Measurements from ENCODE around the gene RBMS3. TPM values are rescaled to one million over a fixed set of nuclear protein-coding genes. Genes with fewer than 3 reads are reported as not detected.

The RBMS3 gene
- total RNA-seq, 2 experiments from 2014 or later: 1.0 TPM; not detected in 1

- no peaks in the 10 kb centered on the region for H3K9me2 ChIP-seq (ENCODE audit: insufficient read depth, low read length)
- H2AFZ ChIP-seq (ENCODE audit: low read length): no peak overlapping the region
- TF ChIP-seq CTCF (conservative IDR thresholded peaks at IDR 0.05; ENCODE audit: low read length) (no peak), EZH2phosphoT487 (IDR thresholded peaks at IDR 0.05; ENCODE audit: borderline replicate concordance, low read depth, low read length) (no peak)
- ChIA-PET POLR2A (no interaction called here), CTCF (ENCODE audit: unreplicated experiment) (no interaction called here)
- no peaks in the 10 kb centered on the region for H3K36me3 ChIP-seq (ENCODE audit: insufficient read depth, low read length)
- H3K4me2 ChIP-seq (ENCODE audit: low read length): no peak overlapping the region
- no peak overlapping the region for H3K27ac ChIP-seq (ENCODE audit: low read depth, low read length, poor library complexity, severe bottlenecking)
- H3K9me3 ChIP-seq (ENCODE audit: low read length): no peaks in the 10 kb centered on the region
- no peaks in the 10 kb centered on the region for H3K79me2 ChIP-seq (ENCODE audit: insufficient read depth, low read depth, low read length)
- H3K4me3 ChIP-seq (ENCODE audit: low read depth, low read length, poor library complexity, severe bottlenecking): no peak overlapping the region
- intact Hi-C loops (cut with micrococcal nuclease; ENCODE audit: unreplicated experiment): no loop called here
- no peak for DNase-seq (ENCODE audit: low spot score)
- H4K20me1 ChIP-seq (ENCODE audit: insufficient read depth, low read length): no peaks in the 10 kb centered on the region
- no peaks in the 10 kb centered on the region for H3K4me1 ChIP-seq (ENCODE audit: insufficient read depth, low read length, poor library complexity, severe bottlenecking)
- no TSS peak for BruUV-seq (replicated peaks)
These were observed 417.1 kb downstream of the RBMS3 start for GRCh38 chr3:29697989-29698388.

- Histone ChIP-seq H3K9me3 (ENCODE audit: low read length) (no peaks in the 10 kb centered on the region), H3K79me2 (ENCODE audit: insufficient read depth, low read depth, low read length) (no peaks in the 10 kb centered on the region), H3K27ac (ENCODE audit: low read depth, low read length, poor library complexity, severe bottlenecking) (no peak overlapping the region), H3K36me3 (ENCODE audit: insufficient read depth, low read length) (no peaks in the 10 kb centered on the region), H3K4me1 (ENCODE audit: insufficient read depth, low read length, poor library complexity, severe bottlenecking) (no peaks in the 10 kb centered on the region), H2AFZ (ENCODE audit: low read length) (no peak overlapping the region), H3K4me3 (ENCODE audit: low read depth, low read length, poor library complexity, severe bottlenecking) (no peak overlapping the region), H4K20me1 (ENCODE audit: insufficient read depth, low read length) (no peaks in the 10 kb centered on the region), H3K9me2 (ENCODE audit: insufficient read depth, low read length) (no peaks in the 10 kb centered on the region), H3K4me2 (ENCODE audit: low read length) (no peak overlapping the region)
- CTCF ChIA-PET (ENCODE audit: unreplicated experiment): no interaction called here
- POLR2A ChIA-PET: interaction anchor here (1.1 kb wide), 1 partner anchor 10 kb away, joined by 3 read pairs; no protein-coding TSS in a partner anchor
- TF ChIP-seq CTCF (conservative IDR thresholded peaks at IDR 0.05; ENCODE audit: low read length) (no peak), EZH2phosphoT487 (IDR thresholded peaks at IDR 0.05; ENCODE audit: borderline replicate concordance, low read depth, low read length) (no peak)
- intact Hi-C loops (cut with micrococcal nuclease; ENCODE audit: unreplicated experiment): no loop called here
- no peak for DNase-seq (ENCODE audit: low spot score)
- no TSS peak for BruUV-seq (replicated peaks)
These were observed 419.4 kb downstream of the RBMS3 start for GRCh38 chr3:29700256-29700655.

DNA sequence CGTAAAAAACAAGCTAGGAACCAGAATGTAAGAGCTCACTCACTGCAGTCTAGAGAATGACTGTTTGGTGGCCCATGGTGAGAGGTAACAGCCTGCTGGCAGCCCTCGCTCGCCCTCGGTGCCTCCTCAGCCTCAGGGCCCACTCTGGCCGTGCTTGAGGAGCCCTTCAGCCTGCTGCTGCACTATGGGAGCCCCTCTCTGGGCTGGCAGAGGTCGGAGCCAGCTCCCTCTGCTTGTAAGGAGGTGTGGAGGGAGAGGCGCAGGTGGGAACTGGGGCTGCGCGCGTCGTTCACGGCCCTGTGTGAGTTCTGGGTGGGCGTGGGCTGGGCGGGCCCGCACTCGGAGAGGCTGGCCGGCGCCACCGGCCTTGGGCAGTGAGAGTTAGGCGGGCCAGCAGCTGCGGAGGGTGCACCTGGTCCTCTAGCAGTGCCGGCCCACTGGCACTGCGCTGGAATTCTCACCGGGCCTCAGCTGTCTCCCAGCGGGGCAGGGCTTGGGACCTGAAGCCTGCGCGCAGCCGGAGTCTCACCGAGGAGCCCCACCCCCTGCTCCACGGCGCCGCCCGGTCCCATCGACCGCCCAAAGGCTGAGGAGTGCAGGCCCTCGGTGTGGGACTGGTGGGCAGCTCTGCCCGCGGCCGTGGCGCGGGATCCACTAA, 420.6 kb downstream of the RBMS3 start:
- CTCF ChIA-PET (ENCODE audit: unreplicated experiment): no interaction called here
- Histone ChIP-seq H3K4me3 (ENCODE audit: low read depth, low read length, poor library complexity, severe bottlenecking) (no peak overlapping the region), H3K27ac (ENCODE audit: low read depth, low read length, poor library complexity, severe bottlenecking) (no peak overlapping the region), H3K4me2 (ENCODE audit: low read length) (no peak overlapping the region), H3K36me3 (ENCODE audit: insufficient read depth, low read length) (no peaks in the 10 kb centered on the region), H3K79me2 (ENCODE audit: insufficient read depth, low read depth, low read length) (no peaks in the 10 kb centered on the region), H3K9me2 (ENCODE audit: insufficient read depth, low read length) (no peaks in the 10 kb centered on the region), H3K4me1 (ENCODE audit: insufficient read depth, low read length, poor library complexity, severe bottlenecking) (no peaks in the 10 kb centered on the region), H2AFZ (ENCODE audit: low read length) (no peak overlapping the region), H4K20me1 (ENCODE audit: insufficient read depth, low read length) (no peaks in the 10 kb centered on the region), H3K9me3 (ENCODE audit: low read length) (no peaks in the 10 kb centered on the region)
- POLR2A ChIA-PET: interaction anchor here (0.7 kb wide), 2 partner anchors 225 to 1092 kb away, joined by 3 read pairs; no protein-coding TSS in a partner anchor
- DNase-seq (ENCODE audit: low spot score): no peak
- no peak for TF ChIP-seq CTCF (conservative IDR thresholded peaks at IDR 0.05; ENCODE audit: low read length)
- no peak for TF ChIP-seq EZH2phosphoT487 (IDR thresholded peaks at IDR 0.05; ENCODE audit: borderline replicate concordance, low read depth, low read length)
- intact Hi-C loops (cut with micrococcal nuclease; ENCODE audit: unreplicated experiment): no loop called here
- no TSS peak for BruUV-seq (replicated peaks)

Data from OCI-LY7 (cell line).